AG09309 (cell line): ENCODE data around the gene TLCD2.
"Not testable (repeated sequence)": the region's sequence is repeated elsewhere in the genome, so short reads cannot be mapped to it uniquely, and the experiment has no call there.

Source experiments
- DNase-seq: peaks from one replicate; pipeline ENCODE4 v3.0.0-alpha.2; 2010; ENCODE audit warnings: low read depth
- H3K4me3 ChIP-seq: 2 replicates; pipeline ENCODE4 v1.5.1; 2011; ENCODE audit warnings: mild to moderate bottlenecking, low read depth, low read length, moderate library complexity; ENCODE audit not compliant: control insufficient read depth
- TF ChIP-seq, protein P1 (sequence below): IDR thresholded peaks from 2 replicates; pipeline ENCODE4 v1.5.1; 2011; ENCODE audit warnings: mild to moderate bottlenecking, low read depth, low read length, inconsistent platforms; ENCODE audit not compliant: insufficient read depth, control insufficient read depth; ENCODE audit errors: missing control alignments

Gene TLCD2

DNA sequence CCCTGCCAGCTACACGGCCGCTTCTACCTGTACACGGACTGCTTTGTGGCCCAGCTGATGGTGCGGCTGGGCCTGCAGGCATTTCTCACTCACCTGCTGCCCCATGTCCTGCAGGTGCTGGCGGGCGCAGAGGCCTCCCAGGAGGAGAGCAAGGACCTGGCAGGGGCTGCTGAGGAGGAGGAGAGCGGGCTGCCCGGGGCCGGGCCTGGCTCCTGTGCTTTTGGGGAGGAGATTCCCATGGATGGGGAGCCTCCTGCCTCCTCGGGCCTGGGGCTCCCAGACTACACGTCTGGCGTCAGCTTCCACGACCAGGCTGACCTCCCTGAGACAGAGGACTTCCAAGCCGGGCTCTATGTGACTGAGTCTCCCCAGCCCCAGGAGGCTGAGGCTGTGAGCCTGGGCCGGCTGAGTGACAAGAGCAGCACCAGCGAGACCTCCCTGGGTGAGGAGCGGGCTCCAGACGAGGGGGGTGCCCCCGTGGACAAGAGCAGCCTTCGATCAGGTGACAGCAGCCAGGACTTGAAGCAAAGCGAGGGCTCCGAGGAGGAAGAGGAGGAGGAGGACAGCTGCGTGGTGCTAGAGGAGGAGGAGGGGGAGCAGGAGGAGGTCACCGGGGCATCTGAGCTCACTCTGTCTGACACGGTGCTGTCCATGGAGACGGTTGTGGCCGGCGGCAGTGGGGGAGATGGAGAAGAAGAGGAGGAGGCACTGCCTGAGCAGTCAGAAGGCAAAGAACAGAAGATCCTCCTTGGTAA, 17.9 kb upstream of the TLCD2 start:
- H3K4me3 ChIP-seq, result no peak overlapping the region
- TF ChIP-seq, protein P1, sequence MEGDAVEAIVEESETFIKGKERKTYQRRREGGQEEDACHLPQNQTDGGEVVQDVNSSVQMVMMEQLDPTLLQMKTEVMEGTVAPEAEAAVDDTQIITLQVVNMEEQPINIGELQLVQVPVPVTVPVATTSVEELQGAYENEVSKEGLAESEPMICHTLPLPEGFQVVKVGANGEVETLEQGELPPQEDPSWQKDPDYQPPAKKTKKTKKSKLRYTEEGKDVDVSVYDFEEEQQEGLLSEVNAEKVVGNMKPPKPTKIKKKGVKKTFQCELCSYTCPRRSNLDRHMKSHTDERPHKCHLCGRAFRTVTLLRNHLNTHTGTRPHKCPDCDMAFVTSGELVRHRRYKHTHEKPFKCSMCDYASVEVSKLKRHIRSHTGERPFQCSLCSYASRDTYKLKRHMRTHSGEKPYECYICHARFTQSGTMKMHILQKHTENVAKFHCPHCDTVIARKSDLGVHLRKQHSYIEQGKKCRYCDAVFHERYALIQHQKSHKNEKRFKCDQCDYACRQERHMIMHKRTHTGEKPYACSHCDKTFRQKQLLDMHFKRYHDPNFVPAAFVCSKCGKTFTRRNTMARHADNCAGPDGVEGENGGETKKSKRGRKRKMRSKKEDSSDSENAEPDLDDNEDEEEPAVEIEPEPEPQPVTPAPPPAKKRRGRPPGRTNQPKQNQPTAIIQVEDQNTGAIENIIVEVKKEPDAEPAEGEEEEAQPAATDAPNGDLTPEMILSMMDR, result no peak
- no peak for DNase-seq

- TF ChIP-seq, protein P1, result no peak
- no peak for DNase-seq
- no peak overlapping the region for H3K4me3 ChIP-seq
Measured at GRCh38 chr17:1727258-1727789, 17.1 kb upstream of the TLCD2 start.

DNA sequence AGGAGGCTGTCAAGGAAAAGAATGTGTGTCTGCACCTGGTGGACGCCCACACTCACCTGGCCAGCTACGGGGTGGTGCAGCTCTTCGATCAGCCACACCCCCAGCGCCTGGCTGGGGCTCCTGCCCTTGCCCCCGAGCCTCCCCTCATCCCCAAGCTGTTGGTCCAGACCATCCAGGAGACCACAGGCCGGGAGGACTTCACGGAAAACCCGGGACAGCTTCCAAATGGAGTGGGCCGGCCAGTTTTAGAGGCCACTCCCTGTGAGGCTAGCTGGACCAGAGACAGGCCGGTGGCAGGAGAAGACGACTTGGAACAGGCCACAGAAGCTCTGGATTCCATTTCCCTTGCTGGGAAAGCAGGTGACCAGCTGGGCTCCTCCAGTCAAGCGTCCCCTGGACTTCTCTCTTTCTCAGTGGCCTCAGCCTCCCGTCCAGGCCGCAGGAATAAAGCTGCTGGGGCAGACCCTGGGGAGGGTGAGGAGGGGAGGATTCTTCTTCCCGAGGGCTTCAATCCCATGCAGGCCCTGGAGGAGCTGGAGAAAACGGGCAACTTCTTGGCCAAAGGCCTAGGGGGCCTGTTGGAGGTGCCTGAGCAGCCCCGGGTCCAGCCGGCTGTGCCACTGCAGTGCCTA, 16.6 kb upstream of the TLCD2 start:
- TF ChIP-seq, protein P1, result no peak
- DNase-seq, result no peak
- no peak overlapping the region for H3K4me3 ChIP-seq

GRCh38 chr17:1725642-1726511, 15.7 kb upstream of the TLCD2 start:
- no peak for DNase-seq
- no peak overlapping the region for H3K4me3 ChIP-seq
- TF ChIP-seq, protein P1, result no peak

DNA sequence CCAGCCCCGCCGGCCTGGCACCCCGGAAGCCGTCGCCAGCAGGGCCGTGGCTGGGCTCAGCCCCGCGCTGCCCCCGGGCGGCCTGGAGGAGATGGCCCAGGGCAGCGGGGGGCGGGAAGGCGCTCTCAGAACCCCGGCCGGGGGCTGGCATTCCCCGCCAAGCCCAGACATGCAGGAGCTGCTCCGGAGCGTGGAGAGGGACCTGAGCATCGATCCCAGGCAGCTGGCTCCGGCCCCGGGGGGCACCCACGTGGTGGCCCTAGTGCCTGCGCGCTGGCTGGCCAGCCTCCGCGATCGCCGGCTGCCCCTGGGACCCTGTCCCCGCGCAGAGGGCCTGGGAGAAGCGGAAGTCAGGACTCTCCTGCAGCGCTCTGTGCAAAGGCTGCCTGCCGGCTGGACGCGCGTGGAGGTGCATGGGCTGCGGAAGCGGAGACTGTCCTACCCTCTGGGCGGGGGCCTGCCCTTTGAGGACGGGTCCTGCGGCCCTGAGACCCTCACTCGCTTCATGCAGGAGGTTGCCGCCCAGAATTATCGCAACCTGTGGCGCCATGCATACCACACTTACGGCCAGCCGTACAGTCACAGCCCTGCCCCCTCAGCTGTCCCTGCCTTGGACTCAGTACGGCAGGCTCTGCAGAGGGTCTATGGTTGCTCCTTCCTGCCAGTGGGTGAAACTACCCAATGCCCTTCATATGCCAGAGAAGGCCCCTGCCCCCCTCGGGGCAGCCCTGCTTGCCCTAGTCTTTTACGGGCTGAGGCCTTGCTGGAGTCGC, 14.9 kb upstream of the TLCD2 start:
- DNase-seq, result no peak
- H3K4me3 ChIP-seq, result peak overlapping the region; percentile 58
- TF ChIP-seq, protein P1, result no peak

GRCh38 chr17:1724351-1724868, 14.2 kb upstream of the TLCD2 start, which contains the start of gene WDR81:
Gene WDR81, plus strand, starts transcription at chr17:1724704. Its CDS starts 256 bp downstream, at chr17:1724960.
- peak within 1 kb of the TSS; percentile 58 for H3K4me3 ChIP-seq
- DNase-seq, result peak; percentile 25
- TF ChIP-seq, protein P1, result no peak

DNA sequence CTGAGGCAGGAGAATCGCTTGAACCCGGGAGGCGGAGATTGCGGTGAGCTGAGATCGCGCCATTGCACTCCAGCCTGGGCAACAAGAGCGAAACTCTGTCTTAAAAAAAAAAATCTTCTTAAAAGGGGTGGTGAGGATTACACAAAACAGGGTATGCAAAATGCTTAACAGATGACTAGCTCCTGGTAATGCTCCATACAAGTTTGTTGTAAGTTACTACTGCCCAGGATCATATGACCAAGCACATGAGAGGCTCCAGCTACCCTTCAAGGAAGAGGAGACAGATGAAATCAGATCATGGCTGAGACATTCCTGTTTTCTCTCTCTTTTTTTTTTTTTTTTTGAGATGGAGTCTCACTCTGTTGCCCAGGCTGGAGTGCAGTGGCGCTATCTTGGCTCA, 11.8 kb upstream of the TLCD2 start:
- peak; percentile 74 for DNase-seq
- H3K4me3 ChIP-seq, result not testable (repeated sequence)
